PFSK-1 (cell line): ENCODE data around the gene RNF121.

ENCODE experiments used
- FOXP2 ChIP-seq: optimal IDR thresholded peaks from 2 replicates; pipeline ENCODE3; 2011; ENCODE audit warnings: borderline replicate concordance, control low read depth, inconsistent platforms; ENCODE audit not compliant: insufficient read depth; ENCODE audit errors: extremely low read length, extremely low read depth
- POLR2AphosphoS5 ChIP-seq: IDR thresholded peaks from 2 replicates; pipeline ENCODE4 v1.6.1; 2012; ENCODE audit warnings: low read depth, mild to moderate bottlenecking, control low read depth, low read length, moderate library complexity
- REST ChIP-seq, 2 experiments: IDR thresholded peaks; 2 replicates each; pipeline versions ENCODE4 v1.6.1 to v1.8.0; 2011 to 2012; ENCODE audit warnings: low read depth in 2 of 2, low read length in 2 of 2, control low read depth in 1 of 2, inconsistent platforms in 1 of 2, mild to moderate bottlenecking in 1 of 2, moderate library complexity in 1 of 2; ENCODE audit not compliant: insufficient read depth in 1 of 2
- SIN3A ChIP-seq: IDR thresholded peaks from 2 replicates; pipeline ENCODE4 v1.6.1; 2012; ENCODE audit warnings: mild to moderate bottlenecking, low read length, moderate library complexity, borderline replicate concordance; ENCODE audit not compliant: insufficient read depth
- TAF1 ChIP-seq: IDR thresholded peaks from 2 replicates; pipeline ENCODE4 v1.6.1; 2012; ENCODE audit warnings: low read length, control low read depth, borderline replicate concordance; ENCODE audit not compliant: insufficient read depth

RNF121 gene

GRCh38 chr11:72007587-72007986, 78.7 kb downstream of the RNF121 start:
- no peak for TF ChIP-seq TAF1
- no peak for TF ChIP-seq SIN3A
- TF ChIP-seq POLR2AphosphoS5: no peak
- TF ChIP-seq REST (IDR thresholded peaks at IDR 0.05; ENCODE audit: insufficient read depth in 1 of 2, low read depth in 2 of 2, low read length in 2 of 2): no peak
- TF ChIP-seq FOXP2: no peak

DNA sequence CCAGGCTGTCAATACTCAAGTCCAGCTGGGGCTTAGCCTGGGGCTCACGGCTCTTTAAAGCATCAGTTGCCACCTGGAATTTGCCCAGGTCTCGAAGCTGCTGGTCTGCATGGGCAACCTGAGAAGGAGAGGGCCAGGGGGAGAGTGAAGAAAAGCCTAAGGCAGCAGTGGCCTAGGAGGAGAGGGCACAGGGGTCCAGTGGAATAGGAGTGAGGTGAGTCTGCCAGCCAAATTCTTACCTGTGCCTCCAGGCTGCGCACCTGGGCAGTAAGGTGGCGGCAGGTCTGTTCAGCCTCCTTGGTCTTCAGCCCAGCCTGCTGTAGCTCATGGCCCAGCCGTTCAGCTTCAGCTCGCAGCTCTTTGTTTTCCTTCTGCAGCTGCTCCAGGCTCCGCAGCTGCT, 79.9 kb downstream of the RNF121 start:
- TF ChIP-seq REST (IDR thresholded peaks at IDR 0.05; ENCODE audit: insufficient read depth in 1 of 2, low read depth in 2 of 2, low read length in 2 of 2): no peak
- no peak for TF ChIP-seq POLR2AphosphoS5
- TF ChIP-seq SIN3A: no peak
- no peak for TF ChIP-seq TAF1
- no peak for TF ChIP-seq FOXP2

GRCh38 chr11:72009156-72009555, 80.3 kb downstream of the RNF121 start:
- TF ChIP-seq REST (IDR thresholded peaks at IDR 0.05; ENCODE audit: insufficient read depth in 1 of 2, low read depth in 2 of 2, low read length in 2 of 2): no peak
- no peak for TF ChIP-seq FOXP2
- TF ChIP-seq TAF1: no peak
- TF ChIP-seq POLR2AphosphoS5: no peak
- TF ChIP-seq SIN3A: no peak

DNA sequence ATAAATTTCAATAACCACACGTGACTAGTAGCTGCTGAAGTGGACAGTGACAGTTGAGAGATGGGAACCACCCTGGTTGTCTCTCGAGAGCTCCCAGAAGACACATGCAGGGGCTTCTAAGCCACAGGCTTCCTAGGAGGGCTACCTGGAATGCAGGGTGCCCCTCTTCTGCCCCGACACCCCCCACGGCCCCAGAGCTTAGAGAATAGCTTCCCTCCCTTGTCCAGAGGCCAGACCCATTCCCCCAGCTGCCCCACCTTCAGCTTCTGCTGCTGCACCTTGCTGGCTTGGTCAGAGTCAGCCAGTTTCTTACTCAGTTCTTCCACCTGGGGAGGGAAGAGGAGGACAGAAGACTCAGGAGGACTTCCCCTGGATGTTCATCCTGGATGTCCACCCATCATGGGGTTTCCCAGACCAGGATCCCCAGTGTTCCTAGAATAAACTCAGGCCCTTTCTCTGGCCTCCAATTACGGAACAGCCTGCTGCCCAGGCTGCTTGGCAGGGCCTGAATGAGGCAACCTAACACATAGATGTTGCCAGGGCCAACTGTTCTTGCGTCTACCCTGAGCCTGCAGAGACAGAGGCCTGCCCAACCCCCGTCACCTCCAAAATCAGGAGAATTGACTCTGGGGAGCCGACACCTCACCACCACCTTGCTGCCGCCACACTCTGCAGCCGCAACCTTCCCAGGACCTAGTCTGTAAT, 81.8 kb downstream of the RNF121 start:
- TF ChIP-seq REST (IDR thresholded peaks at IDR 0.05; ENCODE audit: insufficient read depth in 1 of 2, low read depth in 2 of 2, low read length in 2 of 2) (no peak), FOXP2 (no peak), POLR2AphosphoS5 (no peak), SIN3A (no peak), TAF1 (no peak)
